IMR-90 (cell line): ENCODE measurements around the gene SLC39A8. TPM values are rescaled to one million over a fixed set of nuclear protein-coding genes. Genes with fewer than 3 reads are reported as not detected.

Experiments used
- ATAC-seq: fragments of 200-7000 bp; cut with Tn5 transposase; 2 replicates; pipeline ENCODE4 v1.9.1; 2020; ENCODE audit warnings: low read depth, mild to moderate bottlenecking, moderate library complexity
- BruUV-seq: library from RNA; stranded (reverse); fragments of 400-500 nt; replicated peaks from 2 replicates; lab custom pipeline; 2021; lab: Mats Ljungman, UMichigan
- CTCF ChIA-PET: fragments of 300-600 bp; formaldehyde crosslinking; extraction: SDS; loops from one replicate; lab custom pipeline; 2021; ENCODE audit warnings: antibody characterized with exemption; lab: Yijun Ruan, JAX
- POLR2A ChIA-PET: fragments of 300-600 bp; sonication (Branson Sonifier 250); formaldehyde crosslinking; loops from one replicate; lab custom pipeline; 2022; ENCODE audit warnings: antibody characterized with exemption; ENCODE audit not compliant: unreplicated experiment; lab: Charles Lee
- DNase-seq: peaks from one replicate; pipeline ENCODE4 v3.0.0; 2013
- H2AFZ ChIP-seq: replicated peaks from 2 replicates; pipeline ENCODE3; 2013; ENCODE audit warnings: low read length, mild to moderate bottlenecking; ENCODE audit not compliant: poor library complexity
- H2AK5ac ChIP-seq: 2 replicates; pipeline ENCODE4 v1.6.1; 2013; ENCODE audit warnings: low read depth, low read length, inconsistent platforms
- H2AK9ac ChIP-seq: replicated peaks from 2 replicates; pipeline ENCODE3; 2013; ENCODE audit warnings: mild to moderate bottlenecking, low read depth, low read length, moderate library complexity; ENCODE audit not compliant: poor library complexity
- H2BK120ac ChIP-seq: 2 replicates; pipeline ENCODE4 v1.6.1; 2013; ENCODE audit warnings: low read depth, low read length, inconsistent platforms
- H2BK15ac ChIP-seq: 3 replicates; pipeline ENCODE4 v1.6.1; 2013; ENCODE audit warnings: low read depth, low read length, inconsistent platforms
- H2BK20ac ChIP-seq: 2 replicates; pipeline ENCODE4 v1.6.1; 2013; ENCODE audit warnings: low read depth, mild to moderate bottlenecking, inconsistent platforms, low read length, moderate library complexity
- H2BK5ac ChIP-seq: 2 replicates; pipeline ENCODE4 v1.6.1; 2013; ENCODE audit warnings: mild to moderate bottlenecking, low read depth, low read length, inconsistent platforms; ENCODE audit not compliant: poor library complexity, severe bottlenecking
- H3K14ac ChIP-seq: replicated peaks from 2 replicates; pipeline ENCODE4 v1.6.1; 2013; ENCODE audit warnings: low read depth, low read length, inconsistent platforms
- H3K18ac ChIP-seq: 2 replicates; pipeline ENCODE4 v1.6.1; 2013; ENCODE audit warnings: low read depth, low read length, control low read depth
- H3K23ac ChIP-seq: 2 replicates; pipeline ENCODE4 v1.6.1; 2013; ENCODE audit warnings: low read depth, low read length, inconsistent platforms
- H3K27ac ChIP-seq: 2 replicates; pipeline ENCODE4 v1.5.1; 2013; ENCODE audit warnings: mild to moderate bottlenecking, control low read depth, low read length; ENCODE audit not compliant: insufficient read depth
- H3K27me3 ChIP-seq: 2 replicates; pipeline ENCODE4 v1.6.1; 2013; ENCODE audit warnings: low read length; ENCODE audit not compliant: control insufficient read depth, insufficient read depth
- H3K36me3 ChIP-seq: 2 replicates; pipeline ENCODE4 v1.6.1; 2013; ENCODE audit warnings: low read length, mixed read lengths; ENCODE audit not compliant: control insufficient read depth, insufficient read depth
- H3K4ac ChIP-seq: 2 replicates; pipeline ENCODE4 v1.6.1; 2013; ENCODE audit warnings: low read depth, low read length, inconsistent platforms
- H3K4me1 ChIP-seq: 2 replicates; pipeline ENCODE4 v1.6.1; 2013; ENCODE audit warnings: low read length, mixed read lengths; ENCODE audit not compliant: control insufficient read depth, insufficient read depth
- H3K4me2 ChIP-seq: 2 replicates; pipeline ENCODE4 v1.6.1; 2013; ENCODE audit warnings: low read depth, mild to moderate bottlenecking, control low read depth, low read length, moderate library complexity
- H3K4me3 ChIP-seq: 2 replicates; pipeline ENCODE4 v1.5.1; 2013; ENCODE audit warnings: low read depth, mild to moderate bottlenecking, control low read depth, low read length, moderate library complexity; ENCODE audit not compliant: insufficient read depth
- H3K56ac ChIP-seq: 2 replicates; pipeline ENCODE4 v1.6.1; 2013; ENCODE audit warnings: low read length, inconsistent platforms; ENCODE audit not compliant: insufficient read depth; ENCODE audit errors: extremely low read depth
- H3K79me1 ChIP-seq, 2 experiments: 2 replicates each; pipeline ENCODE4 v1.6.1; 2013; ENCODE audit warnings: low read length in 2 of 2, inconsistent platforms in 1 of 2, low read depth in 1 of 2
- H3K9ac ChIP-seq: 2 replicates; pipeline ENCODE4 v1.6.1; 2013; ENCODE audit warnings: low read depth, low read length, control low read depth
- H3K9me1 ChIP-seq: 2 replicates; pipeline ENCODE4 v1.6.1; 2013; ENCODE audit warnings: low read length, inconsistent platforms; ENCODE audit not compliant: insufficient read depth
- H3K9me3 ChIP-seq: 2 replicates; pipeline ENCODE4 v1.6.1; 2013; ENCODE audit warnings: low read length; ENCODE audit not compliant: control insufficient read depth, insufficient read depth
- H4K20me1 ChIP-seq: 2 replicates; pipeline ENCODE4 v1.6.1; 2013; ENCODE audit warnings: low read length, inconsistent platforms; ENCODE audit not compliant: insufficient read depth
- H4K5ac ChIP-seq: 2 replicates; pipeline ENCODE4 v1.6.1; 2013; ENCODE audit warnings: mild to moderate bottlenecking, low read depth, low read length, control low read depth
- H4K8ac ChIP-seq, 2 experiments: 2 replicates each; pipeline ENCODE4 v1.6.1; 2013; ENCODE audit warnings: low read depth in 2 of 2, low read length in 2 of 2, control low read depth in 1 of 2, inconsistent platforms in 1 of 2
- H4K91ac ChIP-seq: 2 replicates; pipeline ENCODE4 v1.6.1; 2013; ENCODE audit warnings: low read depth, low read length, inconsistent platforms; ENCODE audit not compliant: insufficient read depth
- CEBPB ChIP-seq: IDR thresholded peaks from 2 replicates; pipeline ENCODE4 v1.6.1; 2012; ENCODE audit warnings: low read depth, low read length, improper control_type of control experiment
- MAFK ChIP-seq: IDR thresholded peaks from 2 replicates; pipeline ENCODE4 v1.6.1; 2012; ENCODE audit warnings: low read depth, low read length, improper control_type of control experiment
- MAZ ChIP-seq: IDR thresholded peaks from 2 replicates; pipeline ENCODE4 v1.6.1; 2012; ENCODE audit warnings: low read depth, mild to moderate bottlenecking, low read length, improper control_type of control experiment, moderate library complexity, borderline replicate concordance
- NFE2L2 ChIP-seq: fragments of 150-350 bp; IDR thresholded peaks from 2 replicates; pipeline ENCODE4 v1.6.1; 2016; ENCODE audit warnings: low read depth, mild to moderate bottlenecking, low read length
- RCOR1 ChIP-seq: IDR thresholded peaks from 2 replicates; pipeline ENCODE4 v1.6.1; 2012; ENCODE audit warnings: mild to moderate bottlenecking, low read length, improper control_type of control experiment; ENCODE audit not compliant: insufficient replicate concordance
- SMC3 ChIP-seq: fragments of 150-350 bp; IDR thresholded peaks from 2 replicates; pipeline ENCODE4 v1.6.1; 2016; ENCODE audit warnings: low read depth, mild to moderate bottlenecking, antibody characterized with exemption, low read length, moderate library complexity
- WGBS, 2 experiments: methylation state at CpG; one replicate each; pipeline versions ENCODE4 v1.1.5 to v1.1.7; 2013; ENCODE audit warnings: missing lambda C conversion rate in 2 of 2; ENCODE audit not compliant: insufficient read length in 1 of 2; ENCODE audit errors: extremely low coverage in 2 of 2; 5-methylcytosine and 5-hydroxymethylcytosine counted together
- dilution Hi-C: fragments of 300-500 bp; cut with HindIII; formaldehyde crosslinking; loops from one replicate; pipeline ENCODE4 v1.14.3; 2018; ENCODE audit warnings: low sequenced_read_pairs; ENCODE audit not compliant: unreplicated experiment
- in situ Hi-C: fragments of 300-500 bp; cut with MboI; formaldehyde crosslinking; loops from 3 replicates; pipeline ENCODE4 v1.14.3; 2019; ENCODE audit warnings: low sequenced_read_pairs, inconsistent platforms, mixed read lengths
- intact Hi-C: fragments of 100-400 bp; cut with micrococcal nuclease; formaldehyde crosslinking; loops from 2 replicates; pipeline ENCODE4 v1.10.0; 2022
- polyA plus RNA-seq, 3 experiments: library from polyadenylated mRNA; depleted of rRNA; stranded (reverse); fragments of >200 nt; gene quantifications; 2 replicates each; pipeline ENCODE4 v1.2.3, GENCODE V29; 2012; ENCODE audit warnings: low replicate concordance in 1 of 3
- total RNA-seq: library from RNA; depleted of rRNA; stranded (reverse); fragments of >200 nt; gene quantifications from 2 replicates; pipeline ENCODE4 v1.2.3, GENCODE V29; 2012
- TF ChIP-seq, protein P1 (sequence below): conservative IDR thresholded peaks from 2 replicates; pipeline ENCODE4 v1.5.1; 2012; ENCODE audit warnings: mild to moderate bottlenecking, low read depth, low read length, improper control_type of control experiment
- TF ChIP-seq, protein P2 (sequence below): fragments of 150-350 bp; IDR thresholded peaks from 2 replicates; pipeline ENCODE4 v1.6.1; 2017; ENCODE audit warnings: mild to moderate bottlenecking, antibody characterized with exemption, low read length, low read depth

Gene SLC39A8
- total and polyA plus RNA-seq, 2 of the 4 experiments (the other 2 are of a cell fraction) = 0.05 to 0.18 TPM

DNA sequence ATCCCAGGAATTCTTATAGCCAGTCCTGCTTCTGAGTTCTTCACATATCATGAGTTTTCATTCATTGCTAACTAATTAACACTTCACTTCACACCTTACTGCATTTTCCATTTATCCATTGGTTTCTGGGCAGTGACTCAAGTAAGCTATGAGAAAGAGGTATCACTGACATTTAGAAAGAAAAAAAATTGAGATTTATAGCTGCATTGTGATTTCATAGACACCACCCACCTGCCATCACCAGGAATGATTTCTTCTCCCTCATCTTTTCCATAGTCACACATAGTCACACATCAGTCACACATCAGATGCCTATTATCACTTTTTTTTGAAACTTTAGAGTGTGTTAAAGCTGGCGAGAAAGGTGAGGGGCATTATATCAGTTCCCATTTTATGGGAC lies 121.8 kb downstream of the SLC39A8 start:
- Histone ChIP-seq H3K4me1 (no peaks in the 10 kb centered on the region), H2AK9ac (no peak overlapping the region), H3K9me1 (no peaks in the 10 kb centered on the region), H2BK5ac (no peak overlapping the region), H2AFZ (no peak overlapping the region), H4K8ac (no peak overlapping the region), H3K14ac (no peak overlapping the region), H3K4me2 (no peak overlapping the region), H3K23ac (no peak overlapping the region), H3K56ac (no peak overlapping the region), H4K20me1 (no peaks in the 10 kb centered on the region), H4K5ac (no peak overlapping the region), H3K27me3 (no peaks in the 10 kb centered on the region), H3K4ac (no peak overlapping the region), H3K4me3 (no peak overlapping the region), H3K18ac (no peak overlapping the region), H3K79me1 (no peaks in the 10 kb centered on the region), H2BK20ac (no peak overlapping the region), H4K91ac (no peak overlapping the region), H3K9me3 (0 out of 2 replicates have a peak, but pooled peaks cover 3% of the 10 kb centered on the region), H2BK15ac (no peak overlapping the region), H3K9ac (no peak overlapping the region), H2AK5ac (no peak overlapping the region), H3K27ac (no peak overlapping the region), H3K36me3 (no peaks in the 10 kb centered on the region), H2BK120ac (no peak overlapping the region)
- ATAC-seq (no peak), DNase-seq (no peak)
- in situ Hi-C loops (no loop called here), dilution Hi-C loops (no loop called here), intact Hi-C loops (no loop called here)
- ChIA-PET POLR2A (no interaction called here), CTCF (no interaction called here)
- TF ChIP-seq, protein P1, sequence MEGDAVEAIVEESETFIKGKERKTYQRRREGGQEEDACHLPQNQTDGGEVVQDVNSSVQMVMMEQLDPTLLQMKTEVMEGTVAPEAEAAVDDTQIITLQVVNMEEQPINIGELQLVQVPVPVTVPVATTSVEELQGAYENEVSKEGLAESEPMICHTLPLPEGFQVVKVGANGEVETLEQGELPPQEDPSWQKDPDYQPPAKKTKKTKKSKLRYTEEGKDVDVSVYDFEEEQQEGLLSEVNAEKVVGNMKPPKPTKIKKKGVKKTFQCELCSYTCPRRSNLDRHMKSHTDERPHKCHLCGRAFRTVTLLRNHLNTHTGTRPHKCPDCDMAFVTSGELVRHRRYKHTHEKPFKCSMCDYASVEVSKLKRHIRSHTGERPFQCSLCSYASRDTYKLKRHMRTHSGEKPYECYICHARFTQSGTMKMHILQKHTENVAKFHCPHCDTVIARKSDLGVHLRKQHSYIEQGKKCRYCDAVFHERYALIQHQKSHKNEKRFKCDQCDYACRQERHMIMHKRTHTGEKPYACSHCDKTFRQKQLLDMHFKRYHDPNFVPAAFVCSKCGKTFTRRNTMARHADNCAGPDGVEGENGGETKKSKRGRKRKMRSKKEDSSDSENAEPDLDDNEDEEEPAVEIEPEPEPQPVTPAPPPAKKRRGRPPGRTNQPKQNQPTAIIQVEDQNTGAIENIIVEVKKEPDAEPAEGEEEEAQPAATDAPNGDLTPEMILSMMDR = no peak
- TF ChIP-seq SMC3 (no peak), CEBPB (no peak), RCOR1 (no peak), NFE2L2 (no peak), MAFK (no peak), MAZ (no peak)
- TF ChIP-seq, protein P2, sequence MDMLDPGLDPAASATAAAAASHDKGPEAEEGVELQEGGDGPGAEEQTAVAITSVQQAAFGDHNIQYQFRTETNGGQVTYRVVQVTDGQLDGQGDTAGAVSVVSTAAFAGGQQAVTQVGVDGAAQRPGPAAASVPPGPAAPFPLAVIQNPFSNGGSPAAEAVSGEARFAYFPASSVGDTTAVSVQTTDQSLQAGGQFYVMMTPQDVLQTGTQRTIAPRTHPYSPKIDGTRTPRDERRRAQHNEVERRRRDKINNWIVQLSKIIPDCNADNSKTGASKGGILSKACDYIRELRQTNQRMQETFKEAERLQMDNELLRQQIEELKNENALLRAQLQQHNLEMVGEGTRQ = no peak
- no TSS peak for BruUV-seq
- no CpG with 5 or more reads among the region's 1 CpG for WGBS, 2 experiments
